Activated naive CD4-positive, alpha-beta T cell treated with anti-CD3 and anti-CD28 coated beads, Interleukin-2, amount 50 U/mL, for 24 hours (primary cell): ENCODE measurements around the gene DYNC2I2.
"Not testable (repeated sequence)": the region's sequence is repeated elsewhere in the genome, so short reads cannot be mapped to it uniquely, and the experiment has no call there.

Experiments used
- H3K27ac Mint-ChIP-seq: one replicate; pipeline ENCODE4 v1.8.0; 2021; ENCODE audit warnings: mild to moderate bottlenecking, mixed read lengths
- H3K27me3 Mint-ChIP-seq: one replicate; pipeline ENCODE4 v1.8.0; 2021; ENCODE audit warnings: mixed read lengths
- H3K36me3 Mint-ChIP-seq: one replicate; pipeline ENCODE4 v1.8.0; 2021; ENCODE audit warnings: mixed read lengths
- H3K4me1 Mint-ChIP-seq: one replicate; pipeline ENCODE4 v1.8.0; 2021; ENCODE audit warnings: mixed read lengths
- H3K4me3 Mint-ChIP-seq: one replicate; pipeline ENCODE4 v1.8.0; 2021; ENCODE audit warnings: mild to moderate bottlenecking, mixed read lengths
- H3K9me3 Mint-ChIP-seq: one replicate; pipeline ENCODE4 v1.8.0; 2021; ENCODE audit warnings: mixed read lengths

Gene DYNC2I2

GRCh38 chr9:128656416-128657343, at the start of gene DYNC2I2:
TSS of gene DYNC2I2 (minus strand) at chr9:128656847. CDS start at chr9:128656726, 121 bp downstream.
- Mint-ChIP-seq H3K27ac (peak within 1 kb of the TSS; percentile 100), H3K36me3 (no peaks in the 10 kb centered on the region), H3K4me3 (peak within 1 kb of the TSS; percentile 91), H3K27me3 (no peaks in the 10 kb centered on the region), H3K9me3 (no peaks in the 10 kb centered on the region), H3K4me1 (peaks cover 8% of the 10 kb centered on the region)

- Mint-ChIP-seq H3K4me3 (no peak overlapping the region), H3K4me1 (peaks cover 9% of the 10 kb centered on the region), H3K36me3 (no peaks in the 10 kb centered on the region), H3K27ac (no peak overlapping the region), H3K9me3 (no peaks in the 10 kb centered on the region), H3K27me3 (no peaks in the 10 kb centered on the region)
Measured at GRCh38 chr9:128706045-128706444, 49.4 kb upstream of the DYNC2I2 start.

- Mint-ChIP-seq H3K36me3 (no peaks in the 10 kb centered on the region), H3K27ac (no peak overlapping the region), H3K4me1 (peaks cover 9% of the 10 kb centered on the region), H3K4me3 (no peak overlapping the region), H3K9me3 (no peaks in the 10 kb centered on the region), H3K27me3 (no peaks in the 10 kb centered on the region)
Measured at GRCh38 chr9:128705051-128705965, 48.7 kb upstream of the DYNC2I2 start.

GRCh38 chr9:128704356-128704670, 47.7 kb upstream of the DYNC2I2 start:
- H3K27me3 Mint-ChIP-seq: no peaks in the 10 kb centered on the region
- H3K36me3 Mint-ChIP-seq: no peaks in the 10 kb centered on the region
- peaks cover 9% of the 10 kb centered on the region for H3K4me1 Mint-ChIP-seq
- peak overlapping the region; percentile 47 for H3K4me3 Mint-ChIP-seq
- no peak overlapping the region for H3K27ac Mint-ChIP-seq
- no peaks in the 10 kb centered on the region for H3K9me3 Mint-ChIP-seq

GRCh38 chr9:128703616-128704355, 47.1 kb upstream of the DYNC2I2 start:
- Mint-ChIP-seq H3K9me3 (no peaks in the 10 kb centered on the region), H3K4me3 (peak overlapping the region; percentile 69), H3K4me1 (peaks cover 9% of the 10 kb centered on the region), H3K36me3 (no peaks in the 10 kb centered on the region), H3K27me3 (no peaks in the 10 kb centered on the region), H3K27ac (peak overlapping the region; percentile 82)

- H3K27me3 Mint-ChIP-seq: no peaks in the 10 kb centered on the region
Measured at GRCh38 chr9:128702949-128703615, 46.4 kb upstream of the DYNC2I2 start.

GRCh38 chr9:128702445-128702948, 45.9 kb upstream of the DYNC2I2 start, which contains the start of gene PKN3:
TSS of gene PKN3 (plus strand) at chr9:128702503. CDS start at chr9:128702916, 413 bp downstream.
- H3K4me3 Mint-ChIP-seq: peak within 1 kb of the TSS; percentile 93
- H3K27ac Mint-ChIP-seq: peak within 1 kb of the TSS; percentile 87
- no peaks in the 10 kb centered on the region for H3K9me3 Mint-ChIP-seq
- no peaks in the 10 kb centered on the region for H3K36me3 Mint-ChIP-seq
- H3K4me1 Mint-ChIP-seq: peaks cover 9% of the 10 kb centered on the region
- H3K27me3 Mint-ChIP-seq: no peaks in the 10 kb centered on the region

More at GRCh38 chr9:128702949-128703615, 46.4 kb upstream of the DYNC2I2 start:
- H3K4me3 Mint-ChIP-seq: peak overlapping the region; percentile 69
- H3K9me3 Mint-ChIP-seq: no peaks in the 10 kb centered on the region
- H3K27ac Mint-ChIP-seq: peak overlapping the region; percentile 82
- no peaks in the 10 kb centered on the region for H3K36me3 Mint-ChIP-seq
- peaks cover 9% of the 10 kb centered on the region for H3K4me1 Mint-ChIP-seq

- Mint-ChIP-seq H3K9me3 (no peaks in the 10 kb centered on the region), H3K27me3 (no peaks in the 10 kb centered on the region), H3K27ac (no peak overlapping the region), H3K4me3 (peak overlapping the region; percentile 52), H3K36me3 (peaks cover 3% of the 10 kb centered on the region), H3K4me1 (peaks cover 9% of the 10 kb centered on the region)
Measured at GRCh38 chr9:128701227-128701854, 44.7 kb upstream of the DYNC2I2 start.

GRCh38 chr9:128699096-128699795, 42.6 kb upstream of the DYNC2I2 start:
- H3K27ac Mint-ChIP-seq, H3K9me3 Mint-ChIP-seq, H3K4me1 Mint-ChIP-seq, H3K27me3 Mint-ChIP-seq, H3K4me3 Mint-ChIP-seq, H3K36me3 Mint-ChIP-seq: not testable (repeated sequence)

- no peaks in the 10 kb centered on the region for H3K9me3 Mint-ChIP-seq
- no peaks in the 10 kb centered on the region for H3K27me3 Mint-ChIP-seq
- H3K36me3 Mint-ChIP-seq: peaks cover 18% of the 10 kb centered on the region
- no peak overlapping the region for H3K4me3 Mint-ChIP-seq
- peak overlapping the region; percentile 23 for H3K27ac Mint-ChIP-seq
- H3K4me1 Mint-ChIP-seq: peaks cover 17% of the 10 kb centered on the region
Measured at GRCh38 chr9:128696923-128697707, 40.5 kb upstream of the DYNC2I2 start.

- Mint-ChIP-seq H3K27me3 (no peaks in the 10 kb centered on the region), H3K4me1 (peaks cover 24% of the 10 kb centered on the region), H3K4me3 (no peak overlapping the region), H3K27ac (no peak overlapping the region), H3K9me3 (no peaks in the 10 kb centered on the region), H3K36me3 (peaks cover 30% of the 10 kb centered on the region)
Measured at GRCh38 chr9:128694344-128694743, 37.7 kb upstream of the DYNC2I2 start.

- Mint-ChIP-seq H3K27ac (peak overlapping the region; percentile 80), H3K4me1 (peaks cover 24% of the 10 kb centered on the region), H3K4me3 (peak overlapping the region; percentile 8), H3K36me3 (peaks cover 30% of the 10 kb centered on the region)
- H3K9me3 Mint-ChIP-seq, H3K27me3 Mint-ChIP-seq: not testable (repeated sequence)
Measured at GRCh38 chr9:128693738-128694137, 37.1 kb upstream of the DYNC2I2 start.

GRCh38 chr9:128690684-128691034, 34.0 kb upstream of the DYNC2I2 start:
- H3K27me3 Mint-ChIP-seq: no peaks in the 10 kb centered on the region
- H3K4me1 Mint-ChIP-seq: peaks cover 48% of the 10 kb centered on the region
- H3K36me3 Mint-ChIP-seq: peaks cover 22% of the 10 kb centered on the region
- no peaks in the 10 kb centered on the region for H3K9me3 Mint-ChIP-seq
- H3K4me3 Mint-ChIP-seq: peak overlapping the region; percentile 98
- H3K27ac Mint-ChIP-seq: peak overlapping the region; percentile 100
